H1 (cell line): ENCODE results near the gene LDLRAD3. TPM values are rescaled to one million over a fixed set of nuclear protein-coding genes. Genes with fewer than 3 reads are reported as not detected.

Source experiments
- CTCF ChIA-PET: fragments of 300-600 bp; sonication (Branson Sonifier 250); formaldehyde crosslinking; loops from one replicate; lab custom pipeline; 2021; ENCODE audit not compliant: partially characterized antibody; lab: Charles Lee
- POLR2A ChIA-PET: fragments of 300-600 bp; sonication (Branson Sonifier 250); formaldehyde crosslinking; loops from one replicate; lab custom pipeline; 2021; ENCODE audit warnings: inconsistent platforms; ENCODE audit not compliant: partially characterized antibody; lab: Charles Lee
- DNase-seq, 2 experiments: peaks; one replicate each; pipeline versions ENCODE4 v3.0.0 to v3.0.0-alpha.2; 2010 to 2022; ENCODE audit warnings: low spot score in 2 of 2, low read depth in 1 of 2, mixed read lengths in 1 of 2
- FAIRE-seq: peaks from 2 replicates; lab custom pipeline; 2011; peaks lifted over from hg19 to GRCh38; lab: Jason Lieb, UNC
- H2AFZ ChIP-seq: 2 replicates; pipeline ENCODE4 v1.8.1; 2012; ENCODE audit warnings: low read length, inconsistent platforms
- H2AK5ac ChIP-seq: 2 replicates; pipeline ENCODE4 v1.6.1; 2013; ENCODE audit warnings: low read depth, low read length
- H2BK120ac ChIP-seq: replicated peaks from 2 replicates; pipeline ENCODE3; 2013; ENCODE audit warnings: low read depth, low read length, inconsistent platforms
- H2BK12ac ChIP-seq: 2 replicates; pipeline ENCODE4 v1.6.1; 2013; ENCODE audit warnings: low read depth, low read length
- H2BK15ac ChIP-seq: 2 replicates; pipeline ENCODE4 v1.6.1; 2013; ENCODE audit warnings: low read length
- H2BK20ac ChIP-seq: 2 replicates; pipeline ENCODE4 v1.6.1; 2013; ENCODE audit warnings: low read length
- H2BK5ac ChIP-seq: 2 replicates; pipeline ENCODE4 v1.6.1; 2013; ENCODE audit warnings: low read depth, low read length
- H3K14ac ChIP-seq: 2 replicates; pipeline ENCODE4 v1.6.1; 2013; ENCODE audit warnings: inconsistent platforms; ENCODE audit not compliant: insufficient read length
- H3K18ac ChIP-seq: 2 replicates; pipeline ENCODE4 v1.6.1; 2013; ENCODE audit warnings: low read length; ENCODE audit errors: extremely low read depth
- H3K23ac ChIP-seq: 2 replicates; pipeline ENCODE4 v1.6.1; 2013; ENCODE audit warnings: inconsistent platforms; ENCODE audit not compliant: insufficient read length
- H3K23me2 ChIP-seq: 2 replicates; pipeline ENCODE4 v1.6.1; 2013; ENCODE audit warnings: low read depth, low read length
- H3K27ac ChIP-seq: 2 replicates; pipeline ENCODE4 v1.6.1; 2011; ENCODE audit warnings: low read depth, low read length, inconsistent platforms
- H3K27me3 ChIP-seq, 4 experiments: replicated peaks in 1 of 4; 1 replicate in 1 of 4; 2 replicates in 3 of 4; pipeline versions ENCODE4 v1.6.1 to v1.8.1; 2011 to 2013; ENCODE audit warnings: low read length in 3 of 4, mild to moderate bottlenecking in 3 of 4, inconsistent platforms in 2 of 4, mixed read lengths in 2 of 4, moderate library complexity in 1 of 4; ENCODE audit not compliant: control insufficient read depth in 3 of 4, insufficient read depth in 3 of 4; ENCODE audit errors: extremely low read depth in 1 of 4
- H3K36me3 ChIP-seq, 4 experiments: 2 replicates each; pipeline versions ENCODE4 v1.6.1 to v1.8.1; 2011 to 2013; ENCODE audit warnings: mild to moderate bottlenecking in 4 of 4, low read length in 3 of 4, moderate library complexity in 2 of 4, control low read depth in 1 of 4, inconsistent platforms in 1 of 4; ENCODE audit not compliant: insufficient read depth in 4 of 4, control insufficient read depth in 2 of 4
- H3K4ac ChIP-seq: replicated peaks from 2 replicates; pipeline ENCODE3; 2013; ENCODE audit warnings: low read length, low read depth, mixed read lengths, inconsistent platforms; ENCODE audit not compliant: insufficient read length
- H3K4me1 ChIP-seq, 4 experiments: replicated peaks in 1 of 4; 1 replicate in 1 of 4; 2 replicates in 3 of 4; pipeline versions ENCODE4 v1.6.1 to v1.8.1; 2011 to 2013; ENCODE audit warnings: low read length in 3 of 4, inconsistent platforms in 2 of 4, mixed read lengths in 1 of 4; ENCODE audit not compliant: insufficient read depth in 4 of 4, control insufficient read depth in 3 of 4
- H3K4me2 ChIP-seq, 2 experiments: 2 replicates each; pipeline versions ENCODE4 v1.6.1 to v1.8.1; 2011 to 2013; ENCODE audit warnings: low read depth in 2 of 2, low read length in 2 of 2, control low read depth in 1 of 2, inconsistent platforms in 1 of 2, mild to moderate bottlenecking in 1 of 2; ENCODE audit not compliant: insufficient read depth in 1 of 2
- H3K4me3 ChIP-seq, 4 experiments: fragments of 200-600, 300-600 bp in 1 of 4; sonication (generic), shearing (Covaris generic), sonication (Bioruptor Twin) in 1 of 4; 2 replicates each; pipeline versions ENCODE4 v1.5.1 to v1.8.1; 2011 to 2016; ENCODE audit warnings: low read length in 4 of 4, low read depth in 3 of 4, control low read depth in 2 of 4, inconsistent platforms in 2 of 4, mild to moderate bottlenecking in 2 of 4, mixed read lengths in 1 of 4, moderate library complexity in 1 of 4; ENCODE audit not compliant: insufficient read depth in 2 of 4; ENCODE audit errors: extremely low read depth in 1 of 4
- H3K56ac ChIP-seq: replicated peaks from 2 replicates; pipeline ENCODE3; 2013; ENCODE audit warnings: low read depth, mild to moderate bottlenecking, mixed read lengths, low read length, inconsistent platforms; ENCODE audit not compliant: insufficient read length
- H3K79me1 ChIP-seq: 2 replicates; pipeline ENCODE4 v1.6.1; 2013; ENCODE audit warnings: low read depth, low read length, control low read depth
- H3K79me2 ChIP-seq, 2 experiments: 2 replicates each; pipeline versions ENCODE4 v1.6.1 to v1.8.1; 2012 to 2013; ENCODE audit warnings: low read length in 2 of 2, mild to moderate bottlenecking in 2 of 2, inconsistent platforms in 1 of 2; ENCODE audit not compliant: insufficient read depth in 2 of 2, control insufficient read depth in 1 of 2
- H3K9ac ChIP-seq, 4 experiments: replicated peaks in 1 of 4; 1 replicate in 1 of 4; 2 replicates in 3 of 4; pipeline versions ENCODE4 v1.6.1 to v1.8.1; 2011 to 2013; ENCODE audit warnings: low read depth in 3 of 4, low read length in 3 of 4, control low read depth in 2 of 4, mild to moderate bottlenecking in 2 of 4, moderate library complexity in 2 of 4, inconsistent platforms in 1 of 4; ENCODE audit errors: extremely low read depth in 1 of 4
- H3K9me3 ChIP-seq, 2 experiments: 2 replicates each; pipeline versions ENCODE4 v1.6.1 to v1.8.1; 2012 to 2013; ENCODE audit warnings: mild to moderate bottlenecking in 2 of 2, moderate library complexity in 2 of 2, control low read depth in 1 of 2, inconsistent platforms in 1 of 2, low read depth in 1 of 2, low read length in 1 of 2, mixed read lengths in 1 of 2; ENCODE audit not compliant: insufficient read depth in 2 of 2
- H4K20me1 ChIP-seq, 2 experiments: replicated peaks in 1 of 2; 2 replicates each; pipeline versions ENCODE3 to v1.8.1; 2011 to 2013; ENCODE audit warnings: inconsistent platforms in 2 of 2, low read length in 2 of 2, mild to moderate bottlenecking in 1 of 2; ENCODE audit not compliant: insufficient read depth in 2 of 2, control insufficient read depth in 1 of 2
- H4K5ac ChIP-seq: 2 replicates; pipeline ENCODE4 v1.6.1; 2013; ENCODE audit warnings: low read length, low read depth, mixed read lengths, inconsistent platforms; ENCODE audit not compliant: insufficient read length
- H4K8ac ChIP-seq: 2 replicates; pipeline ENCODE4 v1.8.0; 2013; ENCODE audit warnings: mild to moderate bottlenecking, moderate library complexity, low read length, inconsistent platforms; ENCODE audit not compliant: insufficient read depth; ENCODE audit errors: extremely low read depth
- H4K91ac ChIP-seq: replicated peaks from 2 replicates; pipeline ENCODE3; 2013; ENCODE audit warnings: low read length, mixed read lengths, inconsistent platforms; ENCODE audit not compliant: insufficient read length
- CREB1 ChIP-seq: IDR thresholded peaks from 2 replicates; pipeline ENCODE4 v1.6.1; 2012; ENCODE audit warnings: inconsistent platforms
- E2F6 ChIP-seq: IDR thresholded peaks from 2 replicates; pipeline ENCODE4 v1.6.1; 2012; ENCODE audit warnings: inconsistent platforms
- GTF2F1 ChIP-seq: IDR thresholded peaks from 2 replicates; pipeline ENCODE4 v1.6.1; 2012; ENCODE audit warnings: low read depth, low read length, improper control_type of control experiment, borderline replicate concordance
- JUND ChIP-seq: IDR thresholded peaks from 2 replicates; pipeline ENCODE4 v1.6.1; 2011; ENCODE audit warnings: mild to moderate bottlenecking, improper control_type of control experiment, low read length
- KDM5A ChIP-seq: fragments of 200-600 bp; IDR thresholded peaks from 2 replicates; pipeline ENCODE4 v1.7.1; 2012; ENCODE audit warnings: mild to moderate bottlenecking, low read length, inconsistent platforms, mixed read lengths
- MAX ChIP-seq: IDR thresholded peaks from 2 replicates; pipeline ENCODE4 v1.6.1; 2012; ENCODE audit warnings: inconsistent platforms
- NANOG ChIP-seq: IDR thresholded peaks from 2 replicates; pipeline ENCODE4 v1.6.1; 2011; ENCODE audit warnings: low read length, low read depth, mild to moderate bottlenecking, inconsistent platforms; ENCODE audit not compliant: insufficient read depth, poor library complexity, severe bottlenecking
- RBBP5 ChIP-seq: IDR thresholded peaks from 2 replicates; pipeline ENCODE4 v1.7.1; 2012; ENCODE audit warnings: low read depth, mild to moderate bottlenecking, inconsistent platforms, low read length, moderate library complexity, borderline replicate concordance
- RFX5 ChIP-seq: IDR thresholded peaks from 2 replicates; pipeline ENCODE4 v1.6.1; 2011; ENCODE audit warnings: low read depth, low read length, improper control_type of control experiment, borderline replicate concordance
- SAP30 ChIP-seq: fragments of 300-600 bp; sonication (generic); IDR thresholded peaks from 2 replicates; pipeline ENCODE4 v1.7.1; 2012; ENCODE audit warnings: low read length, moderate library complexity, mild to moderate bottlenecking, inconsistent platforms; ENCODE audit not compliant: insufficient read depth, insufficient replicate concordance
- SP4 ChIP-seq: IDR thresholded peaks from 2 replicates; pipeline ENCODE4 v1.6.1; 2012; ENCODE audit warnings: low read length, inconsistent platforms
- TAF7 ChIP-seq: optimal IDR thresholded peaks from 2 replicates; pipeline ENCODE3; 2011; ENCODE audit warnings: low read depth, mild to moderate bottlenecking, inconsistent platforms, low read length, moderate library complexity, borderline replicate concordance
- TBP ChIP-seq: IDR thresholded peaks from 2 replicates; pipeline ENCODE4 v1.6.1; 2011; ENCODE audit warnings: low read depth, low read length, improper control_type of control experiment
- TCF12 ChIP-seq: IDR thresholded peaks from 2 replicates; pipeline ENCODE4 v1.6.1; 2011; ENCODE audit warnings: low read depth, mild to moderate bottlenecking, low read length
- WGBS, 2 experiments: shearing (Covaris generic) in 1 of 2; methylation state at CpG; one replicate each; pipeline versions ENCODE4 v1.1.6 to v1.1.7; 2013 to 2015; ENCODE audit warnings: low lambda C conversion rate in 2 of 2, mixed read lengths in 2 of 2, inconsistent platforms in 1 of 2, low coverage in 1 of 2, missing lambda C conversion rate in 1 of 2; ENCODE audit not compliant: insufficient replicate concordance in 2 of 2, insufficient coverage in 1 of 2, insufficient read length in 1 of 2; ENCODE audit errors: extremely low coverage in 1 of 2, missing lambda C conversion rate in 1 of 2; 5-methylcytosine and 5-hydroxymethylcytosine counted together
- polyA plus RNA-seq, 7 experiments: library from polyadenylated mRNA; depleted of rRNA in 3 of 7; stranded (reverse) in 5 of 7; unstranded in 2 of 7; fragments of >200 nt in 5 of 7; fragments of 200-250 nt in 2 of 7; gene quantifications; 1 replicate in 5 of 7; 2 replicates in 1 of 7; 4 replicates in 1 of 7; pipeline versions ENCODE4 v1.2.1 to v1.2.3, GENCODE V29; 2011 to 2013; ENCODE audit warnings: missing spikeins in 2 of 7, mixed read lengths in 2 of 7
- total RNA-seq: library from RNA; stranded (reverse); fragmentation: NEBNext Ultra II Directional; extraction: Animal tissue kit (Norgen Biotek cat#: 25700); gene quantifications from 2 replicates; pipeline ENCODE4 v1.2.1, GENCODE V29; 2021

Gene LDLRAD3
- total and polyA plus RNA-seq, 2 of the 8 experiments (the other 6 are each of a cell fraction or from before 2014, with no cell fraction given) = 18.6 to 22.8 TPM

- H4K5ac ChIP-seq = no peak overlapping the region
- no peak overlapping the region for H3K4ac ChIP-seq
- H3K9ac ChIP-seq = no peak overlapping the region
- H3K9me3 ChIP-seq = no peaks in the 10 kb centered on the region
- H3K23me2 ChIP-seq = no peaks in the 10 kb centered on the region
- H3K4me2 ChIP-seq = no peak overlapping the region
- H4K20me1 ChIP-seq = no peaks in the 10 kb centered on the region
- no peak overlapping the region; the same call in 1 of the 2 replicates for H2BK5ac ChIP-seq
- WGBS, 2 experiments = 96% methylated on average over 8 of the region's 8 CpGs; no CpG with 5 or more reads in 1 of the 2 experiments
- H3K79me1 ChIP-seq = no peaks in the 10 kb centered on the region
- POLR2A ChIA-PET = no interaction called here
- no peak for FAIRE-seq
- no peak overlapping the region for H4K8ac ChIP-seq
- H3K36me3 ChIP-seq = no peaks in the 10 kb centered on the region
- H4K91ac ChIP-seq = no peak overlapping the region
- peak overlapping the region; percentile 24; the same call in 1 of the 2 replicates for H2AK5ac ChIP-seq
- no peak for DNase-seq
- H3K27ac ChIP-seq = no peak overlapping the region
- CTCF ChIA-PET = interaction anchor here (0.6 to 4.5 kb wide), 29 partner anchors 11 to 643 kb away, joined by 3 to 58 read pairs (median 4); no protein-coding TSS in a partner anchor
- no peak overlapping the region for H3K14ac ChIP-seq
- no peak overlapping the region for H2AFZ ChIP-seq
- no peak overlapping the region for H3K4me3 ChIP-seq
- no peak overlapping the region; the same call in 1 of the 2 replicates for H3K18ac ChIP-seq
- H3K79me2 ChIP-seq = no peaks in the 10 kb centered on the region
- peak overlapping the region; percentile 16; the same call in 1 of the 2 replicates for H2BK20ac ChIP-seq
- no peak overlapping the region for H2BK120ac ChIP-seq
- peaks cover 4 to 16% (median 11%) of the 10 kb centered on the region in 4 experiments; a peak in 5 of 7 replicates for H3K4me1 ChIP-seq
- no peaks in the 10 kb centered on the region for H3K27me3 ChIP-seq
- no peak overlapping the region for H2BK12ac ChIP-seq
- no peak overlapping the region for H3K56ac ChIP-seq
- H2BK15ac ChIP-seq = no peak overlapping the region
- H3K23ac ChIP-seq = no peak overlapping the region
- TF ChIP-seq TCF12 (no peak), JUND (no peak), CREB1 (no peak), TBP (no peak), RBBP5 (no peak), SAP30 (no peak), GTF2F1 (no peak), KDM5A (no peak), SP4 (no peak), MAX (no peak), E2F6 (no peak), TAF7 (no peak), RFX5 (no peak), NANOG (no peak)
Measured at GRCh38 chr11:36130401-36130800, 186.5 kb downstream of the LDLRAD3 start.
